Neural progenitor cell (in vitro differentiated cells): ENCODE results near the gene SPATA24. TPM values are rescaled to one million over a fixed set of nuclear protein-coding genes. Genes with fewer than 3 reads are reported as not detected.
"Not testable (repeated sequence)": the region's sequence is repeated elsewhere in the genome, so short reads cannot be mapped to it uniquely, and the experiment has no call there.

Experiments
- DNase-seq: peaks from one replicate; pipeline ENCODE4 v3.0.0-alpha.2; 2016; ENCODE audit warnings: low spot score
- H2AFZ ChIP-seq: fragments of 200-600 bp; sonication (generic); replicated peaks from 2 replicates; pipeline ENCODE4 v1.6.1; 2016; ENCODE audit warnings: antibody characterized with exemption
- H3F3A ChIP-seq: fragments of 200-600 bp; sonication (generic); 2 replicates; pipeline ENCODE4 v1.6.1; 2016; ENCODE audit warnings: antibody characterized with exemption, low read depth
- H3K27ac ChIP-seq: fragments of 200-600 bp; sonication (generic); 2 replicates; pipeline ENCODE4 v1.5.1; 2016; ENCODE audit warnings: mild to moderate bottlenecking
- H3K27me3 ChIP-seq: fragments of 200-600 bp; sonication (generic); 2 replicates; pipeline ENCODE4 v1.6.1; 2016; ENCODE audit warnings: mild to moderate bottlenecking, moderate library complexity
- H3K36me3 ChIP-seq: fragments of 200-600 bp; sonication (generic); 2 replicates; pipeline ENCODE4 v1.5.1; 2016
- H3K4me1 ChIP-seq: fragments of 200-600 bp; sonication (generic); 2 replicates; pipeline ENCODE4 v1.6.1; 2016; ENCODE audit warnings: mixed run types
- H3K4me2 ChIP-seq: fragments of 200-600 bp; sonication (generic); 2 replicates; pipeline ENCODE4 v1.6.1; 2016
- H3K4me3 ChIP-seq: fragments of 200-600 bp; sonication (generic); 2 replicates; pipeline ENCODE4 v1.5.1; 2016
- H3K79me2 ChIP-seq: fragments of 200-600 bp; sonication (generic); 2 replicates; pipeline ENCODE4 v1.6.1; 2016; ENCODE audit warnings: low read depth
- H3K9ac ChIP-seq: fragments of 200-600 bp; sonication (generic); 2 replicates; pipeline ENCODE4 v1.6.1; 2016
- H3K9me3 ChIP-seq: fragments of 200-600 bp; sonication (generic); 2 replicates; pipeline ENCODE4 v1.5.1; 2016; ENCODE audit warnings: low read depth
- H4K20me1 ChIP-seq: fragments of 200-600 bp; sonication (generic); 2 replicates; pipeline ENCODE4 v1.6.1; 2016; ENCODE audit warnings: low read depth
- H3K27ac Mint-ChIP-seq: 3 replicates; pipeline ENCODE4 v1.8.0; 2021; ENCODE audit warnings: mixed read lengths
- H3K27me3 Mint-ChIP-seq: 2 replicates; pipeline ENCODE4 v1.8.0; 2022; ENCODE audit warnings: low read depth, mild to moderate bottlenecking, inconsistent platforms, moderate library complexity, mixed read lengths; ENCODE audit not compliant: insufficient read depth
- H3K36me3 Mint-ChIP-seq: 3 replicates; pipeline ENCODE4 v1.8.0; 2021; ENCODE audit warnings: mixed read lengths
- H3K4me1 Mint-ChIP-seq: 3 replicates; pipeline ENCODE4 v1.8.0; 2021; ENCODE audit warnings: mixed read lengths
- H3K4me3 Mint-ChIP-seq: 3 replicates; pipeline ENCODE4 v1.8.0; 2021; ENCODE audit warnings: mild to moderate bottlenecking, moderate library complexity, mixed read lengths
- H3K9me3 Mint-ChIP-seq: 3 replicates; pipeline ENCODE4 v1.8.0; 2020; ENCODE audit warnings: mixed read lengths
- CTCF ChIP-seq: fragments of 200-600 bp; sonication (generic); IDR thresholded peaks from 2 replicates; pipeline ENCODE4 v1.5.1; 2017; ENCODE audit warnings: antibody characterized with exemption, mild to moderate bottlenecking
- EZH2 ChIP-seq: fragments of 200-600 bp; sonication (generic); IDR thresholded peaks from 2 replicates; pipeline ENCODE4 v1.6.1; 2017; ENCODE audit warnings: antibody characterized with exemption, mild to moderate bottlenecking, moderate library complexity
- EZH2phosphoT487 ChIP-seq: fragments of 200-600 bp; sonication (generic); IDR thresholded peaks from 2 replicates; pipeline ENCODE4 v1.6.1; 2017; ENCODE audit warnings: antibody characterized with exemption
- total RNA-seq: library from RNA; depleted of rRNA; stranded (reverse); fragments of >200 nt; gene quantifications from 2 replicates; pipeline ENCODE4 v1.2.3, GENCODE V29; 2015; ENCODE audit warnings: low replicate concordance

SPATA24 gene
- total RNA-seq, 1 donor from 2014 or later: 15.2 TPM

GRCh38 chr5:139387611-139388197 lies 16.2 kb downstream of the SPATA24 start:
- H3K9ac ChIP-seq: no peak overlapping the region
- H3K9me3 Mint-ChIP-seq: no peaks in the 10 kb centered on the region
- H3K27me3 ChIP-seq: peaks cover 14% of the 10 kb centered on the region
- H3K27ac Mint-ChIP-seq: no peak overlapping the region
- no peak overlapping the region for H3K4me2 ChIP-seq
- H3F3A ChIP-seq: peaks cover 19% of the 10 kb centered on the region
- H3K79me2 ChIP-seq: no peaks in the 10 kb centered on the region
- peaks cover 15% of the 10 kb centered on the region for H3K4me1 Mint-ChIP-seq
- H4K20me1 ChIP-seq: peaks cover 4% of the 10 kb centered on the region
- H3K9me3 ChIP-seq: no peaks in the 10 kb centered on the region
- H3K4me3 Mint-ChIP-seq: no peak overlapping the region
- peaks cover 4% of the 10 kb centered on the region for H3K4me1 ChIP-seq
- peaks cover 12% of the 10 kb centered on the region for H3K27me3 Mint-ChIP-seq
- H3K27ac ChIP-seq: no peak overlapping the region
- DNase-seq: no peak
- H3K4me3 ChIP-seq: no peak overlapping the region
- H3K36me3 ChIP-seq: no peaks in the 10 kb centered on the region
- H2AFZ ChIP-seq: no peak overlapping the region
- TF ChIP-seq CTCF: no peak
- TF ChIP-seq EZH2phosphoT487: no peak
- no peak for TF ChIP-seq EZH2
- H3K36me3 Mint-ChIP-seq: no peaks in the 10 kb centered on the region

- H4K20me1 ChIP-seq, H3K79me2 ChIP-seq, H3K36me3 ChIP-seq, H3K27ac ChIP-seq, H3K27me3 ChIP-seq, H3K27ac Mint-ChIP-seq, H3K4me2 ChIP-seq, H2AFZ ChIP-seq, H3K27me3 Mint-ChIP-seq, H3K4me3 ChIP-seq, DNase-seq, H3K36me3 Mint-ChIP-seq, H3K4me3 Mint-ChIP-seq, H3K9me3 ChIP-seq, H3K9me3 Mint-ChIP-seq, H3K4me1 ChIP-seq, H3K9ac ChIP-seq: not testable (repeated sequence)
- H3F3A ChIP-seq: peaks cover 13% of the 10 kb centered on the region
- peaks cover 15% of the 10 kb centered on the region for H3K4me1 Mint-ChIP-seq
Observed at GRCh38 chr5:139386956-139387355, 16.9 kb downstream of the SPATA24 start.

DNA sequence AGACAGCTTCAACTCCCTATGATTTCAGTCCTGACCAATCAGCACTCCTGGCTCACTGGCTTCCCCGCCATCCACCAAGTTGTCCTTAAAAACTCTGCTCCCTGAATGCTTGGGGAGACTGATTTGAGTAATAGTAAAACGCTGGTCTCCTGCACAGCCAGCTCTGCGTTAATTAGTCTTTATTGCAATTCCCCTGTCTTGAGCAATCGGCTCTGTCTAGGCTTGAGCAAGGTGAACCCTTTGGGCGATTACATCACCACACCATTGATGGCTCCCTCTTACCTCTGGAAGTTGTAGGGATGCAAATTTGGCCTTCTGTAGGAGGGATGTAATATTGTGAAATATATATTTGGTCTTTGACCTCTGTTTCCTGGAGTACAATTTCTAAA lies 17.8 kb downstream of the SPATA24 start:
- Mint-ChIP-seq H3K36me3 (no peaks in the 10 kb centered on the region), H3K27ac (no peak overlapping the region), H3K9me3 (no peaks in the 10 kb centered on the region), H3K27me3 (peaks cover 5% of the 10 kb centered on the region), H3K4me3 (no peak overlapping the region), H3K4me1 (peaks cover 10% of the 10 kb centered on the region)
- H3K9ac ChIP-seq: no peak overlapping the region
- DNase-seq: no peak
- no peaks in the 10 kb centered on the region for H3K79me2 ChIP-seq
- no peak overlapping the region for H3K4me2 ChIP-seq
- peaks cover 4% of the 10 kb centered on the region for H3F3A ChIP-seq
- peaks cover 4% of the 10 kb centered on the region for H3K4me1 ChIP-seq
- H3K27me3 ChIP-seq: no peaks in the 10 kb centered on the region
- no peaks in the 10 kb centered on the region for H3K36me3 ChIP-seq
- no peak for TF ChIP-seq CTCF
- TF ChIP-seq EZH2: no peak
- TF ChIP-seq EZH2phosphoT487: no peak
- no peak overlapping the region for H3K4me3 ChIP-seq
- no peak overlapping the region for H2AFZ ChIP-seq
- no peak overlapping the region for H3K27ac ChIP-seq
- H3K9me3 ChIP-seq: no peaks in the 10 kb centered on the region
- no peaks in the 10 kb centered on the region for H4K20me1 ChIP-seq

- H3K36me3 Mint-ChIP-seq: no peaks in the 10 kb centered on the region
- no peak overlapping the region for H2AFZ ChIP-seq
- no peak for DNase-seq
Observed at GRCh38 chr5:139385061-139386049, 18.5 kb downstream of the SPATA24 start.

More at GRCh38 chr5:139385061-139386049, 18.5 kb downstream of the SPATA24 start:
- H3K9me3 ChIP-seq: no peaks in the 10 kb centered on the region
- H3K4me1 ChIP-seq: peaks cover 4% of the 10 kb centered on the region
- no peaks in the 10 kb centered on the region for H4K20me1 ChIP-seq
- H3K27ac ChIP-seq: no peak overlapping the region
- no peak overlapping the region for H3K27ac Mint-ChIP-seq
- no peak overlapping the region for H3K4me3 ChIP-seq
- no peak for TF ChIP-seq EZH2
- TF ChIP-seq CTCF: no peak
- no peak for TF ChIP-seq EZH2phosphoT487
- peaks cover 13% of the 10 kb centered on the region for H3K4me1 Mint-ChIP-seq
- peaks cover 3% of the 10 kb centered on the region for H3K27me3 Mint-ChIP-seq
- no peaks in the 10 kb centered on the region for H3K27me3 ChIP-seq
- no peaks in the 10 kb centered on the region for H3K9me3 Mint-ChIP-seq
- no peak overlapping the region for H3K4me3 Mint-ChIP-seq
- H3F3A ChIP-seq: no peaks in the 10 kb centered on the region
- H3K4me2 ChIP-seq: no peak overlapping the region
- H3K79me2 ChIP-seq: no peaks in the 10 kb centered on the region
- H3K36me3 ChIP-seq: no peaks in the 10 kb centered on the region
- no peak overlapping the region for H3K9ac ChIP-seq
